SU-DHL-6 (cell line): Measurements from ENCODE around the gene LARP4B.
"Not testable (repeated sequence)": the region's sequence is repeated elsewhere in the genome, so short reads cannot be mapped to it uniquely, and the experiment has no call there.

Experiments used
- H2AFZ ChIP-seq: fragments of 200-600 bp; sonication (generic); 2 replicates; pipeline ENCODE4 v1.6.1; 2014; ENCODE audit warnings: low read depth, mild to moderate bottlenecking, moderate library complexity, mixed read lengths, antibody characterized with exemption, low read length; ENCODE audit not compliant: severe bottlenecking
- H3F3A ChIP-seq: fragments of 200-600 bp; shearing (Covaris generic); 2 replicates; pipeline ENCODE4 v1.6.0; 2016; ENCODE audit warnings: antibody characterized with exemption, mild to moderate bottlenecking; ENCODE audit not compliant: insufficient read depth
- H3K27ac ChIP-seq: fragments of 200-600 bp; sonication (generic); 2 replicates; pipeline ENCODE4 v1.5.1; 2016; ENCODE audit warnings: low read depth, mild to moderate bottlenecking, low read length, moderate library complexity, mixed read lengths
- H3K27me3 ChIP-seq: fragments of 200-600 bp; sonication (generic), shearing (Covaris generic); 2 replicates; pipeline ENCODE4 v1.6.0; 2014; ENCODE audit warnings: mild to moderate bottlenecking, low read length
- H3K36me3 ChIP-seq: fragments of 200-600 bp; sonication (generic); 2 replicates; pipeline ENCODE4 v1.6.1; 2014; ENCODE audit warnings: mild to moderate bottlenecking, low read length, mixed read lengths
- H3K4me2 ChIP-seq: fragments of 300-600, 200-600 bp; shearing (Covaris generic), sonication (generic); 2 replicates; pipeline ENCODE4 v1.6.0; 2014; ENCODE audit warnings: low read length, low read depth, mild to moderate bottlenecking; ENCODE audit not compliant: poor library complexity, severe bottlenecking
- H3K4me3 ChIP-seq: fragments of 200-600 bp; sonication (generic); 2 replicates; pipeline ENCODE4 v1.5.1; 2014; ENCODE audit warnings: antibody characterized with exemption, low read length, mild to moderate bottlenecking, mixed read lengths; ENCODE audit not compliant: insufficient read depth, poor library complexity, severe bottlenecking
- H3K79me2 ChIP-seq: fragments of 200-600 bp; sonication (generic); 2 replicates; pipeline ENCODE4 v1.6.1; 2014; ENCODE audit warnings: mild to moderate bottlenecking, low read length, moderate library complexity; ENCODE audit not compliant: insufficient read depth
- H3K9ac ChIP-seq: fragments of 200-600 bp; sonication (generic); 2 replicates; pipeline ENCODE4 v1.7.0; 2014; ENCODE audit warnings: mild to moderate bottlenecking, low read length
- H3K9me2 ChIP-seq: fragments of 200-600 bp; sonication (generic); replicated peaks from 2 replicates; pipeline ENCODE4 v1.6.1; 2014; ENCODE audit warnings: low read length; ENCODE audit not compliant: insufficient read depth
- H3K9me3 ChIP-seq: fragments of 200-600 bp; sonication (generic); 2 replicates; pipeline ENCODE4 v1.6.1; 2014; ENCODE audit warnings: low read length, mixed read lengths; ENCODE audit not compliant: insufficient read depth
- H4K20me1 ChIP-seq: fragments of 200-600 bp; sonication (generic); 2 replicates; pipeline ENCODE4 v1.6.1; 2014; ENCODE audit warnings: low read depth, mild to moderate bottlenecking, antibody characterized with exemption, low read length, moderate library complexity, mixed read lengths
- EZH2phosphoT487 ChIP-seq: fragments of 200-600 bp; sonication (generic), shearing (Covaris generic); conservative IDR thresholded peaks from 2 replicates; pipeline ENCODE4 v1.6.1; 2018; ENCODE audit warnings: mild to moderate bottlenecking, antibody characterized with exemption, low read length, moderate library complexity, mixed read lengths
- TF ChIP-seq, protein P1 (sequence below): fragments of 200-600 bp; sonication (generic); IDR thresholded peaks from one replicate; pipeline ENCODE4 v1.5.1; 2017; ENCODE audit warnings: antibody characterized with exemption, mild to moderate bottlenecking, low read length, moderate library complexity; ENCODE audit not compliant: insufficient read depth, poor library complexity, severe bottlenecking

The LARP4B gene

DNA sequence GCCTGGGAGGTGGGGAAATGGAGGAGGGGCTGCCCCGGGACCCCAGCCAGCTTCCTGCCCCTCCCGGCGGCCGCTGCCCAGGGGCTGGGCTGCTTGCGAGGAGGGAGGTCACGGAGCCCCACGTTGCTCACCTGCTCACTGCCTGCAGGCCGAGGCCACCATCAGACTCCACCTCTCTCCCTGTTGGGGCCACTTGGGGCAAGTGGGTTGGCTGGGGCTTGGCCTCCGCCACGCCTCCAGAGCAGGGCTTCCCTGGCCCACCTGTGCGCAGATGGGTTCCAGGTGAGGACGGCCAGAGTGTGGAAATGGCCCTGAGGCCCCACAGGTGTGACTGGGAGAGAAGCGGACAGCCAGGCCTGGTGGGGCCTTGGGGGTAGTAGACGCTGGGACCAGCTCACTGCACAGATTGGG, 159.3 kb downstream of the LARP4B start:
- Histone ChIP-seq H3K9me3 (no peaks in the 10 kb centered on the region), H3K4me3 (no peak overlapping the region), H2AFZ (no peak overlapping the region), H3F3A (no peaks in the 10 kb centered on the region), H3K27me3 (no peaks in the 10 kb centered on the region), H3K27ac (no peak overlapping the region), H3K79me2 (no peaks in the 10 kb centered on the region), H3K36me3 (no peaks in the 10 kb centered on the region), H4K20me1 (no peaks in the 10 kb centered on the region), H3K9me2 (no peaks in the 10 kb centered on the region), H3K4me2 (no peak overlapping the region), H3K9ac (no peak overlapping the region)
- no peak for TF ChIP-seq EZH2phosphoT487
- TF ChIP-seq, protein P1, sequence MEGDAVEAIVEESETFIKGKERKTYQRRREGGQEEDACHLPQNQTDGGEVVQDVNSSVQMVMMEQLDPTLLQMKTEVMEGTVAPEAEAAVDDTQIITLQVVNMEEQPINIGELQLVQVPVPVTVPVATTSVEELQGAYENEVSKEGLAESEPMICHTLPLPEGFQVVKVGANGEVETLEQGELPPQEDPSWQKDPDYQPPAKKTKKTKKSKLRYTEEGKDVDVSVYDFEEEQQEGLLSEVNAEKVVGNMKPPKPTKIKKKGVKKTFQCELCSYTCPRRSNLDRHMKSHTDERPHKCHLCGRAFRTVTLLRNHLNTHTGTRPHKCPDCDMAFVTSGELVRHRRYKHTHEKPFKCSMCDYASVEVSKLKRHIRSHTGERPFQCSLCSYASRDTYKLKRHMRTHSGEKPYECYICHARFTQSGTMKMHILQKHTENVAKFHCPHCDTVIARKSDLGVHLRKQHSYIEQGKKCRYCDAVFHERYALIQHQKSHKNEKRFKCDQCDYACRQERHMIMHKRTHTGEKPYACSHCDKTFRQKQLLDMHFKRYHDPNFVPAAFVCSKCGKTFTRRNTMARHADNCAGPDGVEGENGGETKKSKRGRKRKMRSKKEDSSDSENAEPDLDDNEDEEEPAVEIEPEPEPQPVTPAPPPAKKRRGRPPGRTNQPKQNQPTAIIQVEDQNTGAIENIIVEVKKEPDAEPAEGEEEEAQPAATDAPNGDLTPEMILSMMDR = no peak

DNA sequence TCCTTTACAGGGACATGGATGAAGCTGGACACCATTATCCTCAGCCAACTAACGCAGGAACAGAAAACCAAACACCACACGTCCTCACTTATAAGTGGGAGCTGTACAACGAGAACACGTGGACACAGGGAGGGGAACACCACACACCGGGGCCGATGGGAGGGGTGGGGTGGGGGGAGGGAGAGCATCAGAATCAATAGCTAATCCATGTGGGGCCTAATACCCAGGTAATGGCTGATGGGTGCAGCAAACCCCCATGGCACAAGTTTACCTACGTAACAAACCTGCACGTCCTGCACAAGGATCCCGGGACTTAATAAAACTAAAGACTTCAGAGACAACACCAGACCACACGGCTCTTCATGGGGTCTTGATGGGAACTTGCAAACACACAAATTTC, 159.9 kb downstream of the LARP4B start:
- Histone ChIP-seq H2AFZ (no peak overlapping the region), H3K27ac (no peak overlapping the region), H3K9me2 (no peaks in the 10 kb centered on the region), H3F3A (no peaks in the 10 kb centered on the region), H3K4me3 (no peak overlapping the region), H3K9me3 (no peaks in the 10 kb centered on the region), H4K20me1 (no peaks in the 10 kb centered on the region), H3K9ac (no peak overlapping the region), H3K79me2 (no peaks in the 10 kb centered on the region), H3K27me3 (no peaks in the 10 kb centered on the region), H3K4me2 (no peak overlapping the region), H3K36me3 (no peaks in the 10 kb centered on the region)
- TF ChIP-seq, protein P1 = no peak
- no peak for TF ChIP-seq EZH2phosphoT487

DNA sequence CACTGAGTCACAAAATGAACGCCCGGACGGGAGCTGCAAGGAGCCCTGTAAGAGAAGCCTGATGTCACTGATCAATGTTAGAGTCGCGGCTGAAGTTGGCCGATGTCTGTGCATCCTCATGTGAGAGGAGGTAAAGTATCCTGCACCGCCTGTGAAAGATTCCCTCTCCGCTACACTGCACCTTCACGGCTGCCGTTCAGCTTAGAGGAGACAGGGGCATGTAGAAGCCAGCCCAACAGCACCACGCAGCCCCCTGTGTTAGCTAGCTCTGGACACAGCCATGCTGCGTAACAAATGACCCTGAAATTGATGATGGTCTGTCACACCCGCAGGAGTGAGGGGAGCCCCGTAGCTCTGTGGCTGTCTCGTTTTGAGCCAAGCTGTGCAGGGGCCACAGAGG, 160.5 kb downstream of the LARP4B start:
- Histone ChIP-seq H3K4me3 (no peak overlapping the region), H3K36me3 (no peaks in the 10 kb centered on the region), H4K20me1 (no peaks in the 10 kb centered on the region), H3F3A (no peaks in the 10 kb centered on the region), H3K79me2 (no peaks in the 10 kb centered on the region), H3K27me3 (no peaks in the 10 kb centered on the region), H3K9me3 (no peaks in the 10 kb centered on the region), H3K9me2 (no peaks in the 10 kb centered on the region), H2AFZ (no peak overlapping the region), H3K27ac (no peak overlapping the region), H3K9ac (no peak overlapping the region), H3K4me2 (no peak overlapping the region)
- no peak for TF ChIP-seq EZH2phosphoT487
- TF ChIP-seq, protein P1 = no peak

DNA sequence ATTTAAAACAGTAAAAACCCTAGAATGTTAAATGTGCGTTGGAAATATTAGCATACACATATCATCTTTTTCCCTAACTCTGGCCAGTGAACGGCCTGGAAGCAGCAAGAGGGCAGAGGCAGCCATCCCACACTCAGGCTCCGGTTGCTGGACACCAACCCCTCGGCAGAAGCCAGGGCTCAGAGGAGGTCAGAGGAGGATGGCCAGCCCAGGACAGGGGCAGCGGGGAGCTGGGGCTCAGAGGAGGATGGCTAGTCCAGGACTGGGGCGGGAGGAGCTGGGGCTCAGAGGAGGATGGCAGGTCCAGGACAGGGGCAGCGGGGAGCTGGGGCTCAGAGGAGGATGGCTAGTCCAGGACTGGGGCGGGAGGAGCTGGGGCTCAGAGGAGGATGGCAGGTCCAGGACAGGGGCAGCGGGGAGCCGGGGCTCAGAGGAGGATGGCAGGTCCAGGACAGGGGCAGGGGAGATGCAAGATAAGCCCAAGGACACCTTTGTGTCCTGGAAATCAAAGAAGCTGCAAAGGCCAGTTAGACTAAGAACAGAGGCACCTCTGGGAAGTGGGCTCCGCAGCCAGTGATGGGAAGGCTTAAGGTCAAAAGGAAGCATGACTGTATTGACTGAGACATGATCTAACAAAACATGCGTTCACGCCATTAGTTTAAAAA, 161.3 kb downstream of the LARP4B start:
- not testable (repeated sequence) for H4K20me1 ChIP-seq, H3K4me3 ChIP-seq, H3F3A ChIP-seq, H3K9ac ChIP-seq, H3K9me2 ChIP-seq, H3K79me2 ChIP-seq, H3K4me2 ChIP-seq, H2AFZ ChIP-seq, H3K9me3 ChIP-seq, H3K27me3 ChIP-seq, H3K27ac ChIP-seq, H3K36me3 ChIP-seq
